ENCODE data around the gene GRID1. TPM values are rescaled to one million over a fixed set of nuclear protein-coding genes. Genes with fewer than 3 reads are reported as not detected.

GRID1 gene
- total RNA-seq, 1 experiment from 2014 or later, result not detected

GRCh38 chr10:86411281-86411841 is 44.8 kb upstream of the GRID1 start:
- Histone ChIP-seq H3K79me2 (ENCODE audit: low read length) (no peaks in the 10 kb centered on the region), H3K27ac (ENCODE audit: low read length) (no peak overlapping the region), H3K36me3 (ENCODE audit: low read depth, low read length) (no peaks in the 10 kb centered on the region), H4K20me1 (ENCODE audit: low read length) (no peaks in the 10 kb centered on the region), H3K27me3 (ENCODE audit: low read length) (no peaks in the 10 kb centered on the region), H3K4me2 (ENCODE audit: low read length) (no peak overlapping the region), H3K9me3 (ENCODE audit: low read length) (no peaks in the 10 kb centered on the region), H3K9ac (ENCODE audit: low read length) (no peak overlapping the region), H3K4me1 (ENCODE audit: insufficient read depth, low read length) (no peaks in the 10 kb centered on the region; the same call in 1 of the 2 replicates), H3F3A (ENCODE audit: low read length, unreplicated experiment) (no peaks in the 10 kb centered on the region), H2AFZ (ENCODE audit: low read length) (no peak overlapping the region), H3K4me3 (ENCODE audit: low read length) (no peak overlapping the region), H3K9me2 (replicated peaks; ENCODE audit: low read length) (no peaks in the 10 kb centered on the region)
- TF ChIP-seq CTCF (conservative IDR thresholded peaks at IDR 0.05; ENCODE audit: low read depth, low read length) (no peak), EZH2 (IDR thresholded peaks at IDR 0.05; ENCODE audit: low read length, unreplicated experiment) (no peak), EZH2phosphoT487 (IDR thresholded peaks at IDR 0.05; ENCODE audit: borderline replicate concordance, low read length) (no peak)
- DNase-seq (no peak), ATAC-seq (no peak)
- intact Hi-C loops (cut with micrococcal nuclease), result no loop called here
- POLR2A ChIA-PET (ENCODE audit: unreplicated experiment), result no interaction called here
- CTCF ChIA-PET, result no interaction called here
- BruUV-seq (replicated peaks), result no TSS peak

GRCh38 chr10:86410542-86411124 is 44.0 kb upstream of the GRID1 start:
- Histone ChIP-seq H3K27me3 (ENCODE audit: low read length) (no peaks in the 10 kb centered on the region), H3F3A (ENCODE audit: low read length, unreplicated experiment) (no peaks in the 10 kb centered on the region), H4K20me1 (ENCODE audit: low read length) (no peaks in the 10 kb centered on the region), H3K4me2 (ENCODE audit: low read length) (no peak overlapping the region), H3K9me3 (ENCODE audit: low read length) (no peaks in the 10 kb centered on the region), H3K4me3 (ENCODE audit: low read length) (no peak overlapping the region), H3K9ac (ENCODE audit: low read length) (no peak overlapping the region), H3K4me1 (ENCODE audit: insufficient read depth, low read length) (no peaks in the 10 kb centered on the region; the same call in 1 of the 2 replicates), H3K79me2 (ENCODE audit: low read length) (no peaks in the 10 kb centered on the region), H3K36me3 (ENCODE audit: low read depth, low read length) (no peaks in the 10 kb centered on the region), H2AFZ (ENCODE audit: low read length) (no peak overlapping the region), H3K9me2 (replicated peaks; ENCODE audit: low read length) (no peaks in the 10 kb centered on the region), H3K27ac (ENCODE audit: low read length) (no peak overlapping the region)
- peak; percentile 57 for DNase-seq
- CTCF ChIA-PET, result no interaction called here
- intact Hi-C loops (cut with micrococcal nuclease), result no loop called here
- TF ChIP-seq EZH2phosphoT487 (IDR thresholded peaks at IDR 0.05; ENCODE audit: borderline replicate concordance, low read length) (no peak), CTCF (conservative IDR thresholded peaks at IDR 0.05; ENCODE audit: low read depth, low read length) (no peak), EZH2 (IDR thresholded peaks at IDR 0.05; ENCODE audit: low read length, unreplicated experiment) (no peak)
- peak; percentile 18; the same call in 1 of the 2 replicates for ATAC-seq
- POLR2A ChIA-PET (ENCODE audit: unreplicated experiment), result interaction anchor here (0.6 kb wide), 1 partner anchor 108 kb away, joined by 3 read pairs; no protein-coding TSS in a partner anchor
- BruUV-seq (replicated peaks), result no TSS peak

- no peak overlapping the region for H3K9ac ChIP-seq (ENCODE audit: low read length)
- intact Hi-C loops (cut with micrococcal nuclease), result no loop called here
- ATAC-seq (no peak), DNase-seq (no peak)
- no peak overlapping the region for H2AFZ ChIP-seq (ENCODE audit: low read length)
- H3K9me3 ChIP-seq (ENCODE audit: low read length), result no peaks in the 10 kb centered on the region
- no peak overlapping the region for H3K4me3 ChIP-seq (ENCODE audit: low read length)
- TF ChIP-seq CTCF (conservative IDR thresholded peaks at IDR 0.05; ENCODE audit: low read depth, low read length), result no peak
- no peak for TF ChIP-seq EZH2phosphoT487 (IDR thresholded peaks at IDR 0.05; ENCODE audit: borderline replicate concordance, low read length)
- no peak for TF ChIP-seq EZH2 (IDR thresholded peaks at IDR 0.05; ENCODE audit: low read length, unreplicated experiment)
- no peak overlapping the region for H3K4me2 ChIP-seq (ENCODE audit: low read length)
- H3K9me2 ChIP-seq (replicated peaks; ENCODE audit: low read length), result no peaks in the 10 kb centered on the region
- no peaks in the 10 kb centered on the region for H3K27me3 ChIP-seq (ENCODE audit: low read length)
- no peak overlapping the region for H3K27ac ChIP-seq (ENCODE audit: low read length)
- ChIA-PET CTCF (no interaction called here), POLR2A (ENCODE audit: unreplicated experiment) (no interaction called here)
- no peaks in the 10 kb centered on the region for H3F3A ChIP-seq (ENCODE audit: low read length, unreplicated experiment)
- H3K36me3 ChIP-seq (ENCODE audit: low read depth, low read length), result no peaks in the 10 kb centered on the region
- no peaks in the 10 kb centered on the region for H4K20me1 ChIP-seq (ENCODE audit: low read length)
- no peaks in the 10 kb centered on the region for H3K79me2 ChIP-seq (ENCODE audit: low read length)
- no peaks in the 10 kb centered on the region; the same call in 1 of the 2 replicates for H3K4me1 ChIP-seq (ENCODE audit: insufficient read depth, low read length)
- no TSS peak for BruUV-seq (replicated peaks)
Measured at GRCh38 chr10:86409183-86409582, 42.6 kb upstream of the GRID1 start.

All from PC-3 (cell line).